HFF-Myc (cell line): ENCODE data around the gene GALNT7.
A peak's percentile ranks its signal among the peaks of the same experiment; 100 is the strongest.

Experiments
- DNase-seq: peaks from one replicate; pipeline ENCODE4 v3.0.0-alpha.2; 2011; ENCODE audit warnings: low read depth; ENCODE audit errors: extremely low read depth
- H3K4me3 ChIP-seq: replicated peaks from 2 replicates; pipeline ENCODE4 v1.5.1; 2011; ENCODE audit warnings: low read depth, mild to moderate bottlenecking, control low read depth, low read length
- CTCF ChIP-seq: IDR thresholded peaks from 2 replicates; pipeline ENCODE4 v1.5.1; 2012; ENCODE audit warnings: mild to moderate bottlenecking, low read depth, low read length, control low read depth; ENCODE audit errors: missing control alignments

GALNT7 gene

GRCh38 chr4:173236301-173236700, 67.7 kb downstream of the GALNT7 start:
- H3K4me3 ChIP-seq, result no peak overlapping the region
- no peak for TF ChIP-seq CTCF
- DNase-seq, result no peak

GRCh38 chr4:173237152-173237551, 68.5 kb downstream of the GALNT7 start:
- H3K4me3 ChIP-seq, result no peak overlapping the region
- no peak for DNase-seq
- TF ChIP-seq CTCF, result peak; percentile 6

- no peak for TF ChIP-seq CTCF
- no peak for DNase-seq
- no peak overlapping the region for H3K4me3 ChIP-seq
These were observed 69.2 kb downstream of the GALNT7 start for GRCh38 chr4:173237762-173238161.

GRCh38 chr4:173240696-173241095, 72.1 kb downstream of the GALNT7 start:
- no peak for DNase-seq
- TF ChIP-seq CTCF, result no peak
- H3K4me3 ChIP-seq, result no peak overlapping the region

- no peak for TF ChIP-seq CTCF
- no peak for DNase-seq
- H3K4me3 ChIP-seq, result no peak overlapping the region
These were observed 74.0 kb downstream of the GALNT7 start for GRCh38 chr4:173242466-173243250.

GRCh38 chr4:173243321-173243720, 74.7 kb downstream of the GALNT7 start:
- no peak for TF ChIP-seq CTCF
- DNase-seq, result no peak
- no peak overlapping the region for H3K4me3 ChIP-seq

GRCh38 chr4:173243917-173244658, 75.5 kb downstream of the GALNT7 start:
- no peak for TF ChIP-seq CTCF
- no peak overlapping the region for H3K4me3 ChIP-seq
- no peak for DNase-seq
